Renal cortex interstitium (tissue), 11 donors: Measurements from ENCODE around the gene RABGAP1L. TPM values are rescaled to one million over a fixed set of nuclear protein-coding genes. Genes with fewer than 3 reads are reported as not detected.
"Not testable (repeated sequence)": the region's sequence is repeated elsewhere in the genome, so short reads cannot be mapped to it uniquely, and the experiment has no call there.

Source experiments
- DNase-seq, 11 donors: peaks; one replicate each; pipeline ENCODE4 v3.0.0-alpha.2; 2013; ENCODE audit warnings: low read depth in 9 of 11, low spot score in 4 of 11; ENCODE audit errors: extremely low read depth in 1 of 11
- polyA plus RNA-seq, 3 donors: library from polyadenylated mRNA; unstranded; fragments of 120-200 nt; gene quantifications; one replicate each; pipeline ENCODE4 v1.2.1, GENCODE V29; 2013; ENCODE audit not compliant: insufficient read length in 3 of 3

Gene RABGAP1L
- polyA plus RNA-seq, 3 donors = 25.2 to 31.2 (median 30.0) TPM

DNA sequence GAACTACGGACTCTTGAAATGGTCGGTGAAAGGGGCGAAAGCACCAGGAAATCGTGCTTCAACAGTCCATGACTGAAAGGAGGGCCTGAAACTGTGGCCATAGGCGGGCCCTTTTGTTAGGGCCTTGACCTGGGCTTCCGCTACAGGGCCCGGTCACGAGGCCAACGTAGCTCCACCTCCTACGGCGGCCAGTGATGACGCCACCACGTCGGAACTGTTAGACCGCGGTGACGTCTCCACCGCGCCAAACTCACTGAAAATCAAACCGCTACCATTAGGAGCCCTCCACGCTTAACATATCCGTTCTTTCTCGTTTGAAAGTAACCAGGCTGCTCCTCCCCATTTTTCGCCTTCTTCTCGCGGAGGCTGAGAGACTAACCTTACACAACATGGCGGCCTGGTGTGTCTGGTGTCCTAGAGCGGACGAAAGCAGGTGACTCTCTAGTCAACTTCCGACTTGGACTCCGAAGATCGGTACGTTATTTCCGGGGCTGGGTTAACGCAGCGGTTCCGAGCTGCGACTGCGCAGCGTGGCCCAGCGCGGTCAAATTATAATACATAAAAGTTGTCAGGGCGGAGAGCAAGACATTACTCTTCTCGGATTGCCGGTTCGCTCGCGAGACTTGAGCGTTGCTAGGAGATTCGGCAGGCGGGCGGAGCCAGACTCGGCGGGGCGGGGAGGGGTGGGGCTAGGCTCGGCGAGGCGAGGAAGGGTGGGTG lies 840.1 kb downstream of the RABGAP1L start:
- DNase-seq = peak; percentile 97 to 100 (median 98)

DNA sequence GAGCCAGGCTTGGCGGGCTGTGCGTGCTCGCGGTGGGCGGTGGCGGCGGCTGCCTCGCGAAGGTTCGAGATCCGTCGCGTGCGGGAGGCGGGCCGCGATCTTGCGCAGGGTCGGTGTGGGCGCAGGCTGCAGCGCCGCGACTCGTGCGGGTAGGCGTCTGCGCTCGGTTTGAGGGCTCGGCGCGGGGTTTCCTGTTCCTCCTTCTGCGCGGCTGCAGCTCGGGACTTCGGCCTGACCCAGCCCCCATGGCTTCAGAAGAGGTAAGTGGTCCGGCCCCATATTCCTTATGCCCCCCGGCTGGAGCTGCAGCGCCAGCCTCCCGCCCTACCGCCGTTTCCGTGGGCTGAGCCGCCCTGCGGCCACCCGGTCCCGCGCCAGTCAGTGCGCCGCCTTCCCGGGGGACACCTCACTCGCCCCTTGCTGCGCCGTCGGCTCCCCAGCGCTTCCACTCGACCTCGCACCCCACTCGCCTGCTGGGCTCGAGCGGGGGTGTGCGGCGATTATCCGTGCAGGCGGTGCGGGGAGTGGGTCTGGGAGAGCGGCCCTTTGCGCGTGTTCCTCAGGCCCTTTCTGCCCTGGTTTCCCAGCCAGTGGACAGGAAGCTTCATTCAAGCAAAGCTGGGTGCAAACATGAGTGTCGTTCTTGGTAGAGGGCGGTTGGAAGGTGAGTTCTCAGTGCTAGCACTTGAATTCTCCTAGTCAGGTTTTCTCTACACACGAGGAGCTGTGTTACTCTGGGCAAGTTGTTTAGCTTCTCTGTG lies 840.8 kb downstream of the RABGAP1L start, which contains the start of gene CACYBP:
TSS of gene CACYBP (plus strand) at position 12 of the 761 bp plus-strand sequence. CDS start at position 246, 234 bp downstream.
- peak in 4 of 11 donors; percentile 9 to 27 (median 22) for DNase-seq

DNA sequence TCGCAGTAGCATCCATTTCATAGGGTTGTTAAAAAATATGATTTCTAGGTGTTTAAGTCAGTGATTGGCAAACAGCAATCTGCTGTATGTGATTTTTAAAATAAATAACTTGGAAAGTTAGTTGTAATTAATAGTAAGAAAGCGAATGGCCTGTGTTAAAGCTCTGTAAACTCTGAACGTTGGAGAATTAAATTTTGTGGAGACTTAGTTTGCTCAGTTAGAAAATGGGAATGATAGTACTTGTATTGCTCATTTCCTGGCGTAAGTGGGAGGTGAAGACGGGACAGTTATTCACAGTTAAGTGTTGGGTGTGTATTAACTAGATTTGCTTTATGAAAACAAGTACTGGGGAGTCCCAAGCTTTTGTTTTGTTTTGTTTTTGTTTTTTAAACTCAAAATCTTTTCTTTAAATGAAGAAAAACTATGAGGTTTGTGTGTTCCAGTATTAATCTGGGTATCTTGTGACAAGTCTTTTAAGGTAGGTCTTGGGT lies 841.4 kb downstream of the RABGAP1L start:
- no peak for DNase-seq

DNA sequence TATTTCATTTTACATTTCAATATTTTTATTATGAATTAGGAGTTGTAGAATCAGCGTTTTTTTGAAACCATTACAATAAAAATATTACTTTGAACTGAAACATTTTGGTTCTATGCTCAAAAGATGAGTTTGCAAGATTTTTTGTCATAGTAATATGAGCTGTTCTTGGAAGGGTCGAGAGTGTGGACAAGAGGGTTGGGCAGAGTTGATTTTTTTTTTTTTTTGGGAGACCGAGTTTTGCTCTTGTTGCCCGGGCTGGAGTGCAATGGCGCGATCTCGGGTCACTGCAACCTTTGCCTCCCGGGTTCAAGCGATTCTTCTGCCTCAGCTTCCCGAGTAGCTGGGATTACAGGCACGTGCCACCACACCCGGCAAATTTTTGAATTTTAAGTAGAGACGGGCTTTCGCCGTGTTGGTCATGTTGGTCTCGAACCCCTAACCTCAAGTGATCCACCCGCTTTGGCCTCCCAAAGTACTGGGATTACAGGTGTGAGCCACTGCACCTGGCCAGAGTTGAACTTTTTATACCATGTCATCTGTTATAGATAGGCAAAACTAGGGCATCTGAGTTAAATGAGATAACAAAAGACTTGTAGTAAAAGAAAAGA lies 843.7 kb downstream of the RABGAP1L start:
- DNase-seq = no peak

DNA sequence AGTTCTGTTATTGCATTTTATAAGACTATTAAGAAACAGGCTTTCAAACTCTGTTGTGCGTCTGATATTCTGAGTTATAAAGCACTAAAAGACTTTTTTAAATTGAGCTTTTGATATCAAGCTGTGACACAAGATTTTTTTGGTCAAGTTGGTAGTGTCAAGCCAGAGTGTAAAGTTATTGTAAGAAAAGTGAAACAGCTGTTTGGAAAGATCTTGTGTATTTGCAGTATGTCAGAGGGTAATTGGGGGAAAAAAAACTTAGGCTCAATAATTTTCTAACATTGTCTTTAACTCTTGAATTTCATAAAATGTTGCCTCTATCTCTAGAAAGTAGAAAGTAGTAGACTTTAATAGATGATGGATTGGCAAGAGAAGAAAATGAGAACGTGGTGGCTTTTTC lies 844.2 kb downstream of the RABGAP1L start:
- no peak for DNase-seq

DNA sequence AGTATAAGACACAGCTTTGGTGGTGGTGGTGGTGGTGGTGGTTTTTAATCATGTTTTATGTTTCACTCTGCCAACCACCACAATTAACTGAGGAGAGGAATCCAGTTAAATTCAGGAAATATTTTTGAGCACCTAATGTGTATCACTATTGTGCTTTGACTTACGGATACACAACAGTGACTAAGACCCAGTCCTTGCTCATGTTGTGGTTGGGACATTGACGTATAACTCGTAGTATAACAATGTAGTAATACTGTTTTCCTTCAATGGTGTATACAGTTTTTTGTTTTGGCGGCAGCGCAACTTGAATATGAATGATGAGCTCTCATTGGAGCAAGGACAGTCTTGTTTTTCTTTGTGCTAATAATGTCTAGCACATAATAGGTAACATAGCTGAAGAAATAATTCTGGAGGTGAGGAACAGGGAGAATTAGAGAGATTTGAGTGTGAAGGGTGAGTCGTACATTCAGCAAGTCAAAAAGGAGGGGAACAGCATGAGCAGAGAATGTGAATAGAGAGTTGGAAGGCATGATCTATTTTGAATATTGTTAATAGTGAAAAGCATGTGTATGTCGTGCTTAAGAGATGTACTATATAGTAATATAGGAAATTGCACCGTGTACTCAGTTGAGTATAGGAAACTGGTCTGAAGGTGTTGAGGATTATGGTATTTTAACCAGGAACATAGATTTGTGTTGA lies 845.9 kb downstream of the RABGAP1L start:
- DNase-seq = no peak

DNA sequence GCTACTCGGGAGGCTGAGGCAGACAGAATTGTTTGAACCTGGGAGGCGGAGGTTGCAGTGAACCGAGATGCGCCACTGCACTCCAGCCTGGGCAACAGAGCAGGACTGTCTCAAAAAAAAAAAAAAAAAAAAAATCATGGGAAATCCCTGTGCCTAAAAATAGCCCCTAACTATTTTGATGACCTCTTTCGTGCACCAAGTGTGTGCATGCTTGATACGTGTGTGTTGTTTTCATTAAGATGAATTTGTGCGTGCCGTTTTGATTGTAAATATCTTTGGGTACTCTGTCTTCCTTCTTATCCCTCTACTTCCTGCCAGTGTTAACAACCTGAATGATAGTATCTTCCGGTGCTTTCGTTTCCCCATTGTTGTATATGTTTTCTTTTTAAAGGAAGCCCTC lies 850.2 kb downstream of the RABGAP1L start:
- DNase-seq = no peak

DNA sequence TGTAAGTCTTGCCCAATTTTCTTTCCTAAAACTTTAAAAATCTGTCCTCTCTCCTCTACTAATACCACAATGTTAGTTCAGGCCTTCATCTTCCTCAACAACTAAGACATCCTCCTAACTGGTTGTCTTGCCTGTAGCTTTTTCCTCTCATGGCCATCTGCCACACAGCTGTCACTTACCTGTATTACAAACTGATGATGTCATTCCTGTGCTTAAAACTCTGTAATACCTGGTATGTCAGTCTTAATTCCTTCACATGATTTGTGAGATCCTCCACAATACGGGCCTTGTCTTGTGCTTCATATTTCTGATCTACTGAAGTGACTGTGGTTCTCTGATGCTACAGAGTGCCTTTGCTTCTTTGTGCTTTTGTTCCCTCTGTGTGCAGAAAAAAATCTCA lies 854.1 kb downstream of the RABGAP1L start:
- DNase-seq = no peak

DNA sequence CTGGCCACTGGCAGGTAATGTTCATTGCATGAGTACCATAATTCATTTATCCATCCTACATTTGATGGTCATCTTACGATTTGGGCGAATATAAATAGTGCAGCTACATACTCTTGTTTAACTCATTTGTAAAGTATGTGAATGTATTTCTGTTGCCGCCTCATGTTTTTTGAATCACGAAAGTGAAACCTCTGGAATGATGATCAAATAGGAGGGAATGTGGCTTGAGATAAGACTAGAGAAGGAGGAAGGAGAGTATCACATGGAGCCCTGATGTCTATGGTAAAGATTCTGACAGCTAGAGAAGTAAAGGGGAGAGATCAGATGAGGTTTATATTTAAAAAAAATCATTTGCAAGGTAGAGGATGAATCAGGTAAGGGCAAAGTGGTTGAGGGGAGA lies 855.9 kb downstream of the RABGAP1L start:
- DNase-seq = no peak

DNA sequence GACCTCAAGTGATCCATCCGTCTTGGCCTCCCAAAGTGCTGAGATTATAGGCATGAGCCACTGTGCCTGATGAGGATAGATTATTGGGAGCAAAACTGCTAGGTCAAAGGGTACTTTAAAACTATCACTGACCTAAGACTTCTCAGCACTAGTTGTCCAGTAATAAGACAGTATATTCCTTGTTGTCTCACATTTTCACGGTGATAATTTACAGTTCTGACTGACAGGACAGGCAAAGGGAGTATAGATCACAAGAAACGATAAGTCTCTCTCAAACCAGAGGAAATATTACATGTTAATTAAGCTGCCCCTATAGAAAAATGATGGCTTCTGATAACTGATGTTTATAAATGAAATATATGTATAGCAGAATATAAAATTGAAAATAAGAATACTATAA lies 860.2 kb downstream of the RABGAP1L start:
- DNase-seq = no peak

DNA sequence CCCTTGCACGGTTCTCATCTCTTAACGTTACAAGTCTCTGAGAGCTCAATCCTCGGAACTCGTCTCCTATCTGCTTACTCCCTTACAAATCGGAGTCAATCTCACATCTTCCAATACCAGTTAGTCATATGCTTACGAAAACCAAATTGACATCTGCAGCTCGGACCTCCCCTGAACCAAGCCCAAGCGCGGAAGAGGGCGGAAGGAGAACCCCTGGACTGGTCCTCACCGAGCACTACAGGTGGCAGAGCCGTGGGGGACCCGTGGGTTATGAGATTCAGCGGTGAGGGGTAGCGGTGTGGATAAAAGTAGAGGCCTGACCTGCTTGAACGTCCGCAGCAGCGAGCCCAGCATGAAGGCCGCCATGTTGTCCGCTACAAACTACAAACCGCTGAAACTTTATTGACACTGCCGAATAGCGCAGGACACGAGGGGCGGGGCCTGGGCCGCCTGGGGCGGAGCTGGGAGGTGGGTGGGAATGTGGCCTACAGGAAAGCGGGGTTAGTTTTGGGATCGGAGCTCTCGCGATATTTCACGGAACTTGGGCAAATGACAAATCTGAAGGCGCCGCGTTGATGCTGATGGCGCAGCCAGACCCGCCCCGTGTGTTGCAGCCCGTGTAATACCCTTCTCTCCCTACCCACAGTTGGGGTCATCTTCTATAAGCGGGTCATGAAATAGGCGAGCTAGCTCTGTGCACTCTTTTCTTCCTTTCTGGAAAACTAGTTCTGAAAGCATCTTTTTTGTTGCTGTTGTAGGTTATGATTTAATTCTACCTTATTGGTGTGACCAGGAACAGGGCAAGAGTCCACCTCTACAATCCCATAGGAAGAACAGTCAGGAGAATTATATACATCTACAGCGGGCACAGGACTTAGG lies 864.0 kb downstream of the RABGAP1L start, which contains the start of gene MRPS14:
TSS of gene MRPS14 (minus strand) at position 383 of the 879 bp plus-strand sequence. CDS start at position 366, 17 bp downstream.
- DNase-seq = peak; percentile 95 to 99 (median 98)

DNA sequence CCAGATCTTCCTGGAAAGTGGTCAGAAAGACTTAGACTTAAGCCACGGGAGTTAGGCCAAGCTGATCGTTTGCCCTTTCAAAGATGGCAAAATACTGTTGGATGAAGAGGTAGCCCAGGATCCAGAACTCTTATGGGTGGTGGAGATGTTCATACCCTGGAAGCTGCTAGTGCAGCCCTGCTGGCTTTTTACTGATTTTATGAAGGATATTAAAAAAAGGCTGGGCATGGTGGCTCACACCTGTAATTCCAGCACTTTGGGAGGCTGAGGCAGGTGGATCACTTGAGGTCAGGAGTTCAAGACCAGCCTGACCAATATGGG lies 864.6 kb downstream of the RABGAP1L start:
- DNase-seq = not testable (repeated sequence)

DNA sequence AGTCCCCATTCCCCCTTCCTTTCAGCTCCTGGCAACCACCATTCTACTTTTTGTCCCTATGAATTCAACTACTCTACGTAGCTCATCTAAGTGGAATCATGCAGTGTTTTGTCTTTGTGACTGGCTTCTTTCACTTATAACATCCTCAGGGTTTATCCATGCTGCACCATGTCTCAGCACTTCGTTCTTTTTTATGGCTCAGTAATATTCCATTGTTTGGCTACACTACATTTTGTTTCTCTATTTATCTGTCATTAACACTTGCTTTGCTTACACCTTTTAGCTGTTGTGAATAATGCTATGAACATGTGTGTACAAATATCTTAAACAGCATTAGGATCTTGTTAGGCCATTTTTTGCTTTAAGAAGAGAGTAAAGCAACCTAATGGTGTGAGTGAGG lies 865.5 kb downstream of the RABGAP1L start:
- DNase-seq = no peak

DNA sequence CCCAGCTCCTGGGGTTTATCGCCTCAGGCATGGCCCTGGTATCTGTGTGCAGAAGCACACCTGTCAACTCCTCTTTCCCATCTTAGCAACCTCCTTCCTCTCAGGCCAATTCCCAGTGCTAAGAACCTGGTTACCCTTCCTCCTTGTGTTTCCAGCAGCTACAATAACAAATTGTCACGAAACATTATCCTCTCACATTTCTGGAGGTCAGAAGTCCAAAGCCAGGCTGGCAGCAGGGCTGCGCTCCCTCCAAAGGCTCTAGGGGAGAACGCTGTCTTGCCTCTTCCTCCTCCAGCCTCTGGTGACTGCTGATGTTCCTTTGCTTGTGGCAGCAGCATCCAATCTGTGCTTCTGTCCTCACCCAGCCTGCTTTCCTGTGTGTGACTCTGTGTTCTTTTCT lies 874.6 kb downstream of the RABGAP1L start:
- peak in 2 of 11 donors; percentile 44 to 53 for DNase-seq

DNA sequence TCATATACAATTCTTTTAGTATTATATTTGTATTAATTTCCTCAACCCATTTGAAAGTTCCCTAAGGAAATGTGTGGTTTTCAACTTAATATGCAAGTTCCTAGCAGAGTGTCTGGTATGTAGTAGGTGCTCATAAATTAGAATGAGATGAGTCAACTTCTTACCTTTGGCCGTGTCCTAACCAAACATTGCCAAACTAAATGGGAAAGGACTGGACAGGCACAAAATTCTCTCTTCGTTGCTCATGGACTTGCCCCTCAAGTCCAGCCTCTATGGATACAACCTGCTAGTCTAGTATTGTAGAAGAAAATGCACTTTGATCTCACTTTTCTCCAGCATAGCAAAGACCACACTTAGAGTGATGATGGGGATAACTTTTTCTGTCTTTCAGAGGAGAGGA lies 875.5 kb downstream of the RABGAP1L start:
- DNase-seq = no peak

DNA sequence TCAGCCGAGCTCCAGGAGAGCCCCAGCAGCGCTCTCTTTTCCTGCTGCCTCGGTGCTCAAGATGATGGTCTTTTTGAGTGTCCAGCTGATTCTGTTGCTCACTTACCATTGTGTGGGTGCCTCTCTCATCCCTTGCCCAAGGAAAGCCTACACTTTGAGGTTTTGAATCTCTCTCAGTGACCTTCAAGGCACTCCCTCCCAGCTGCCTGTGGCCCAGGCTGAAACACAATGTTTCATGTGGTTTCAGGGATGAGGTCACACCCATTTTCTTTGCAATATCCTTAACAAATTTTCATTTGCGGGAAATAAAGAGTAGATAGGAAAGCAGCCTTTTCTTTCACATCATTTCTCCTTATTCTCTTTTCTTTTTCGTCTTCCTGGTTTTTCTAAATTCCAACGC lies 876.5 kb downstream of the RABGAP1L start:
- DNase-seq = no peak

DNA sequence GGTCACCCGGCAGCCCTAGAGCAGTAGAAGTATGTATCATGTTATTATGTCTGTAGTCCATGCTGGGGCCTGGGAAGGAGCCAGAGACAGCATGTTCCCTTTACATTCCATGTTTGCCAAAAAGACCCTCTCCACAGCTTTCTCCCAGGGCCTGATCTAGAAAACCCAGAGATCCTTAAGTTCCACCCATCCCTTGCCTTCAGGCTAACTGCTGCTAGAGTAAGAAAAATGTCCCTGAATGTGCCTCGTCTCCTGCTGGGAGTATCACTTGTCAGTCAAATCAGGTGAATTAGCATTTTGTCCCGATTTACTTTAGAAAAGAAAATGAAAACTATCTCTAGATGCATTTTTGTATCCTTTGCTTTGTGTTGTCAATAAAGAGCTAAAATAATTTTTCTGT lies 877.2 kb downstream of the RABGAP1L start:
- DNase-seq = no peak

DNA sequence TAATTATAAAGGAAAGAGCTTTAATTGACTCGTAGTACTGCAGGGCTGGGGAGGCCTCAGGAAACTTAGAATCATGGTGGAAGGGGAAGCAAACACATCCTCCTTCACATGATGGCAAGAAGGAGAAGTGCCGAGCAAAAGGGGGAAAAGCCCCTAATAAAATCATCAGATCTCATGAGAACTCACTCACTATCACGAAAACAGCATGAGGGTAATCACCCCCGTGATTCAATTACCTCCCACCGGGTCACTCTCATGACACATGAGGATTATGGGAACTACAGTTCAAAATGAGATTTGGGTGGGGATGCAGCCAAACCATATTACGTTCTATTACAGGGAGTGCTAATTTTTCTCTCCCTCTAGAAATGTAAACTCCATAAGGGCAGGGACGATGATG lies 878.1 kb downstream of the RABGAP1L start:
- DNase-seq = no peak
